Tibial nerve (tissue), 4 donors: ENCODE measurements around the gene FAXC.

ENCODE experiments used
- CTCF ChIP-seq, 5 experiments: fragments of 200-600 bp in 3 of 5; fragments of 450-650 bp in 2 of 5; sonication (generic) in 3 of 5; IDR thresholded peaks; one replicate each; pipeline ENCODE4 v1.5.1; 2016 to 2019; ENCODE audit warnings: antibody characterized with exemption in 5 of 5, mild to moderate bottlenecking in 3 of 5, moderate library complexity in 2 of 5
- EP300 ChIP-seq, 2 donors: sonication (generic); formaldehyde crosslinking; IDR thresholded peaks; one replicate each; pipeline ENCODE4 v1.6.1; 2017; ENCODE audit warnings: antibody characterized with exemption in 2 of 2, mild to moderate bottlenecking in 1 of 2
- POLR2A ChIP-seq, 2 donors: fragments of 450-650 bp; IDR thresholded peaks; one replicate each; pipeline ENCODE4 v1.6.1; 2017; ENCODE audit warnings: antibody characterized with exemption in 2 of 2, mild to moderate bottlenecking in 2 of 2, moderate library complexity in 2 of 2

GRCh38 chr6:99294786-99295185 lies 54.7 kb downstream of the FAXC start:
- no peak for TF ChIP-seq CTCF (IDR thresholded peaks at IDR 0.05)
- no peak for TF ChIP-seq POLR2A (IDR thresholded peaks at IDR 0.05)
- no peak for TF ChIP-seq EP300 (IDR thresholded peaks at IDR 0.05)
